ENCODE data around the gene HSF4.

HSF4 gene

DNA sequence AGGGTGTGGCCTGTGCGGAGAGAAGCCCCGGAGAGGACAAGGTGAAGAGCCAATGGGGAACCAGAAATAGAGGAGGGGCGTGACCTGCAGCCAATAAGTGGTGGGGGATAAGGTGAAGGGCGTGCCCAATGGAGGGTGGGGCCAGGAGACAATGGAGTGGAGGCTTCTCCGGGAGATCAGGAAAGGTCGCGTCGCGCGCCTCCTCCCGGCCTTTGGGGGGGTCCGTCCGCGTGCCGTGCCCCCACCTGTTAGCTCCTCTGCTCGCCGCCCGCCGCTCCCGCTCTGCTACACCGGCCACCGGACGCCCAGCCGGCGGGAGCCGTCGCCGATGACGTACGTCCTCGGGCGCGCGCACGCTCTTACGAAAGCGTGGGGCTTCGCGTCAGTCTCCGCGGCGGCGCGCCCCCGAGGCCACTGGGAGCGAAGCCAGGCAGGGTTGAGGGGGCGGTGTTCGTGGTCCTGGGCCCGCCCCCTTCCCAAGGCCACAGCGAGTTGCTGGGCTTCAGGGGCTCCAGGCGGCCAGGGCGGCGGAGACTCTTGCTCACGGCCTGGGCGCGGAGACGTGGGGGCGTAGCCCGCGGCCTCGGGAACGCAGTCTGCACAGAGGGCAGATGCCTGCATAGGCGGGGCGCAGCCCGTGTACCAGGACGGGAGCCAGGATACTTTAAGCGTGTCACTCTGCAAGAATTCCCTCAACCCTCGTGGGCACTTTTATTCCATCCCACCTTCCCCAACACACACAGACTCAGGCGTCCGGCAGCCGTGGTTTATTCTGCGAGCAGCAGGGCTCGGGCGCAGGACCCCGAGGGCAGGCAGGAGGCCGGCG, 19.3 kb downstream of the HSF4 start, which contains the start of gene MATCAP1:
TSS of gene MATCAP1 (minus strand) at position 337 of the 826 bp plus-strand sequence. CDS start 3,353 bp downstream, outside the sequence.
- peak within 1 kb of the TSS; percentile 72 for H2BK5ac ChIP-seq (ENCODE audit: low read length)
- H3K18ac ChIP-seq (ENCODE audit: low read length): peak within 1 kb of the TSS; percentile 15
- peaks cover 3% of the 10 kb centered on the region for H3K4me1 ChIP-seq (ENCODE audit: control insufficient read depth, low read depth, low read length)
- peak within 1 kb of the TSS; percentile 85 for H3K9ac ChIP-seq (ENCODE audit: low read length)
- H3K79me2 ChIP-seq (ENCODE audit: control insufficient read depth, insufficient read depth, low read length): no peaks in the 10 kb centered on the region
- peak within 1 kb of the TSS; percentile 63 for H3K4me3 ChIP-seq (ENCODE audit: low read length)
- no peaks in the 10 kb centered on the region for H3K27me3 ChIP-seq (ENCODE audit: insufficient read depth, low read length, poor library complexity)
- H3K4ac ChIP-seq (ENCODE audit: low read depth, low read length): no peak within 1 kb of the TSS
- peak; percentile 99 for DNase-seq
- peak within 1 kb of the TSS; percentile 98 for H3K56ac ChIP-seq (ENCODE audit: low read length)
- H4K5ac ChIP-seq (ENCODE audit: low read length): no peak within 1 kb of the TSS
- peak within 1 kb of the TSS; percentile 19 for H3K23ac ChIP-seq (ENCODE audit: low read length)
- no CpG with 5 or more reads among the region's 77 CpGs for WGBS (ENCODE audit: extremely low coverage, insufficient coverage, low lambda C conversion rate)
- H2AK5ac ChIP-seq (ENCODE audit: low read length): peak within 1 kb of the TSS; percentile 73
- peaks cover 4% of the 10 kb centered on the region for H3K79me1 ChIP-seq (ENCODE audit: low read length)
- no peak within 1 kb of the TSS for H2BK15ac ChIP-seq (replicated peaks; ENCODE audit: low read depth)
- H4K8ac ChIP-seq (ENCODE audit: low read depth, low read length): no peak within 1 kb of the TSS
- no peak within 1 kb of the TSS for H2BK120ac ChIP-seq (ENCODE audit: low read depth, low read length)
- H3K27ac ChIP-seq (ENCODE audit: low read depth, low read length): no peak within 1 kb of the TSS
- peak within 1 kb of the TSS; percentile 92 for H3K4me2 ChIP-seq (ENCODE audit: low read length)
- no peaks in the 10 kb centered on the region for H3K36me3 ChIP-seq (ENCODE audit: control insufficient read depth, insufficient read depth, low read length)

DNA sequence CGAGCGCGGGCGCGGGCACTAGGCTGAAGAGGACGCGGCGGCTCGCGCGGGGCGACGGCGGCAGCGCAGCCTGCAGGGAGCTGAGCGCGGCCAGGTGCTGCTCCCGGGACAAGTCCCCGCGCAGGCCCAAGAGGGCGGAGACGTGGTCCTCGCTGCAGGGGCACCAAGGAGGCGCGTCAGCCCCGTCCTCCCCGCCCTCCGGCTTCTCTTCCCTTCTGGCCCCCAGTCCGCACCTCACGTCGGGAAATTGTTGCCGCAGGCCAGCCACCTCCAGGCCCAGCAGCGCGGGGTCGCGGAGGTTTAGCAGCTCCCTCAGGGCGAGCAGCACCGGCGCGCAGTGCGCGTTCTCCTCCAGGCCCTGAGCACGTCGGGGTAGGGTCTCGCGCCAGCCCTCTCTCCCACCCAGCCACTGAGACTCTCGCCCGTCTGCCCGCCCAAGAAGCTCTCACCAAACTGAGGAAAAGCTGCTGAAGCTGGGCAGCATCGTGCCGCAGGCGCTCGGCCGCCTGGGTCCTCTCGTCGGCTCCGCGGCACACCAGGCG, 20.0 kb downstream of the HSF4 start:
- Histone ChIP-seq H4K8ac (ENCODE audit: low read depth, low read length) (no peak overlapping the region), H2AK5ac (ENCODE audit: low read length) (no peak overlapping the region), H2BK120ac (ENCODE audit: low read depth, low read length) (no peak overlapping the region), H3K4me1 (ENCODE audit: control insufficient read depth, low read depth, low read length) (peaks cover 3% of the 10 kb centered on the region), H4K5ac (ENCODE audit: low read length) (no peak overlapping the region), H3K9ac (ENCODE audit: low read length) (peak overlapping the region; percentile 69), H3K79me2 (ENCODE audit: control insufficient read depth, insufficient read depth, low read length) (no peaks in the 10 kb centered on the region), H3K4me3 (ENCODE audit: low read length) (peak overlapping the region; percentile 30), H2BK5ac (ENCODE audit: low read length) (no peak overlapping the region), H3K79me1 (ENCODE audit: low read length) (peaks cover 4% of the 10 kb centered on the region), H3K27ac (ENCODE audit: low read depth, low read length) (no peak overlapping the region), H3K23ac (ENCODE audit: low read length) (peak overlapping the region; percentile 19), H3K56ac (ENCODE audit: low read length) (peak overlapping the region; percentile 65), H3K36me3 (ENCODE audit: control insufficient read depth, insufficient read depth, low read length) (no peaks in the 10 kb centered on the region), H3K4ac (ENCODE audit: low read depth, low read length) (no peak overlapping the region), H3K18ac (ENCODE audit: low read length) (no peak overlapping the region), H3K27me3 (ENCODE audit: insufficient read depth, low read length, poor library complexity) (no peaks in the 10 kb centered on the region), H3K4me2 (ENCODE audit: low read length) (peak overlapping the region; percentile 92), H2BK15ac (replicated peaks; ENCODE audit: low read depth) (no peak overlapping the region)
- DNase-seq: peak; percentile 36
- WGBS (ENCODE audit: extremely low coverage, insufficient coverage, low lambda C conversion rate): no CpG with 5 or more reads among the region's 59 CpGs

DNA sequence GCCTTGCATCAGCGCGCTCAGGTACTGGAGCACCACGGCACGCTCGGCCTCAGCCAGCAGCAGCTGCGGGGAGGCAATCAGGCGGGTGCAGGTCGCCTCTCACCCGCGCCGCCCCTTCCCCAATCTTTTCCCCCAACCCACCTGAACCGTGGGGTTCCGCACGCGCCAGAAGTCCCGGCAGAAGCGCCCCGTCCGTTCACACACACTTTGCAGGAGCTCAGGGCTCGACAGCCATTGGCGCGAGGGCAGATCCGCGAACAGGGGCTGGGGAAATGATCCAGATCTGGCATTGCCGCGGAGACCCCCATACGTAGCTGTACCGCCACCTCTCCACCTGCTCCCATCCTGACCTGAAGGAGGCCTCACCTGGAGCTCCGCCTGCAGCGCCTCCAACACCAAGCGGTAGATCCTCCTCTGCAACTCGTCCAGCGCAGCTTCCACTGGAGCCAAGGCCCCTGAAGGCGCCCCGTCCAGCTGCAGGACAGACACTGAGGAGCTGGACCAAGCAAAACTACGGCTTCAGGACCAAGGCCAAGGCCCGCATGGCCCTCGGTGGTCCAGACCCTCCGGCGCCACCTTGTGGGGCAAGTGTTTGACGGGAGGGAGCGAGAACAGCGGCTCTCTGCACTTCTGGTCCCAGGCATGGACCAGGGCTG, 20.6 kb downstream of the HSF4 start:
- H3K4me3 ChIP-seq (ENCODE audit: low read length): no peak overlapping the region
- no peak overlapping the region for H3K4ac ChIP-seq (ENCODE audit: low read depth, low read length)
- H3K4me1 ChIP-seq (ENCODE audit: control insufficient read depth, low read depth, low read length): peaks cover 3% of the 10 kb centered on the region
- H2BK5ac ChIP-seq (ENCODE audit: low read length): no peak overlapping the region
- no peak overlapping the region for H2BK120ac ChIP-seq (ENCODE audit: low read depth, low read length)
- no peak overlapping the region for H3K4me2 ChIP-seq (ENCODE audit: low read length)
- no peak overlapping the region for H4K8ac ChIP-seq (ENCODE audit: low read depth, low read length)
- H4K5ac ChIP-seq (ENCODE audit: low read length): no peak overlapping the region
- H3K27me3 ChIP-seq (ENCODE audit: insufficient read depth, low read length, poor library complexity): no peaks in the 10 kb centered on the region
- WGBS (ENCODE audit: extremely low coverage, insufficient coverage, low lambda C conversion rate): no CpG with 5 or more reads among the region's 43 CpGs
- H3K56ac ChIP-seq (ENCODE audit: low read length): no peak overlapping the region
- H3K9ac ChIP-seq (ENCODE audit: low read length): no peak overlapping the region
- peaks cover 4% of the 10 kb centered on the region for H3K79me1 ChIP-seq (ENCODE audit: low read length)
- no peak overlapping the region for H3K27ac ChIP-seq (ENCODE audit: low read depth, low read length)
- peak; percentile 94 for DNase-seq
- H3K36me3 ChIP-seq (ENCODE audit: control insufficient read depth, insufficient read depth, low read length): no peaks in the 10 kb centered on the region
- no peaks in the 10 kb centered on the region for H3K79me2 ChIP-seq (ENCODE audit: control insufficient read depth, insufficient read depth, low read length)
- H2BK15ac ChIP-seq (replicated peaks; ENCODE audit: low read depth): no peak overlapping the region
- H3K18ac ChIP-seq (ENCODE audit: low read length): no peak overlapping the region
- no peak overlapping the region for H2AK5ac ChIP-seq (ENCODE audit: low read length)
- H3K23ac ChIP-seq (ENCODE audit: low read length): no peak overlapping the region

DNA sequence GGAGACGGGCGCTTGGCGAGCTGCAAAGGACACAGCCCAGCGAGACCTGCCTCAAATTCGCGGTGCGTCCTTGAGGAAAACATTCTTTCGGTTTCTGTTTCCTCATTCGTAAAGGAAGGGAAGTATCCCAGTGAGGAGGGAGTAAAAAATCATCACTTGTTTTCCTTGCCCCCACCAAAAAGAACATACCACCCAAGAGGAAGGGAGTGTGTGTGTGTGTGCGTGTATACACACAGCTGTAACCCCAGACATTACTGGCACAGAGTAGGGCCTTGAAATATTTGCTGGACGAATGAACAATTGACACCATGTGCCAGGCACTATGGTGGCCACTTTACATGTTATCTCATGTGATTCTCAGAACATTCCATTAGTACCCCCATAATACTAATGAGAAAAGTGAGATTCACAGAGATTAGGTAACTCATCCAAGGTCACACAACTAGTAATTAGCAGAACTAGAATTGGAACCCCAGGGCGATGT, 21.1 kb downstream of the HSF4 start:
- H3K79me1 ChIP-seq (ENCODE audit: low read length): peaks cover 4% of the 10 kb centered on the region
- no peak overlapping the region for H4K8ac ChIP-seq (ENCODE audit: low read depth, low read length)
- H3K27me3 ChIP-seq (ENCODE audit: insufficient read depth, low read length, poor library complexity): no peaks in the 10 kb centered on the region
- H3K4me2 ChIP-seq (ENCODE audit: low read length): no peak overlapping the region
- no peak overlapping the region for H3K4me3 ChIP-seq (ENCODE audit: low read length)
- no peak overlapping the region for H3K4ac ChIP-seq (ENCODE audit: low read depth, low read length)
- no peak overlapping the region for H2BK5ac ChIP-seq (ENCODE audit: low read length)
- no peaks in the 10 kb centered on the region for H3K36me3 ChIP-seq (ENCODE audit: control insufficient read depth, insufficient read depth, low read length)
- H3K18ac ChIP-seq (ENCODE audit: low read length): no peak overlapping the region
- H3K27ac ChIP-seq (ENCODE audit: low read depth, low read length): no peak overlapping the region
- H3K4me1 ChIP-seq (ENCODE audit: control insufficient read depth, low read depth, low read length): peaks cover 3% of the 10 kb centered on the region
- no CpG with 5 or more reads among the region's 12 CpGs for WGBS (ENCODE audit: extremely low coverage, insufficient coverage, low lambda C conversion rate)
- H2BK120ac ChIP-seq (ENCODE audit: low read depth, low read length): no peak overlapping the region
- H2AK5ac ChIP-seq (ENCODE audit: low read length): no peak overlapping the region
- H3K9ac ChIP-seq (ENCODE audit: low read length): no peak overlapping the region
- H3K79me2 ChIP-seq (ENCODE audit: control insufficient read depth, insufficient read depth, low read length): no peaks in the 10 kb centered on the region
- H4K5ac ChIP-seq (ENCODE audit: low read length): no peak overlapping the region
- H3K23ac ChIP-seq (ENCODE audit: low read length): no peak overlapping the region
- H2BK15ac ChIP-seq (replicated peaks; ENCODE audit: low read depth): no peak overlapping the region
- no peak overlapping the region for H3K56ac ChIP-seq (ENCODE audit: low read length)
- no peak for DNase-seq

DNA sequence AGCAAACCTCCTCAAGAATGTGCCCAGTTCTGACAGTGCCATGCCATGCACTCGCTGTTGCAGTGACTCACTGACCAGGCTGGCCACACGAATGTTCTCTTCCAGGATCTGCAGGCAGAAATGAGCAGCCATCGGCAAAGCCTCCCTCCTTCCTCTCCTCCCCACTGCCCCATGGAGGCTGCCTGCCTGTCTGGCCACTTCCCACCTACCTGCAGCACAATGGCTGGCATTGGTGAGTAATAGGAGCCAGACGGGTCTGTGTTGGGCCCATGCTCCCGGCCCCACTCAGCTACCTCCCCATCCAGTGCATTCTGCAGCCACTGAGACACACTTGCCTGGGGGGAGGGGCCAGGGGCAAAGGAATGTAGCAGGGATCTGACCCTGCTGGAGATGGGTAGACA, 22.0 kb downstream of the HSF4 start:
- Histone ChIP-seq H3K4me1 (ENCODE audit: control insufficient read depth, low read depth, low read length) (peaks cover 3% of the 10 kb centered on the region), H2BK15ac (replicated peaks; ENCODE audit: low read depth) (no peak overlapping the region), H2BK5ac (ENCODE audit: low read length) (no peak overlapping the region), H3K27me3 (ENCODE audit: insufficient read depth, low read length, poor library complexity) (no peaks in the 10 kb centered on the region), H3K36me3 (ENCODE audit: control insufficient read depth, insufficient read depth, low read length) (no peaks in the 10 kb centered on the region), H3K18ac (ENCODE audit: low read length) (no peak overlapping the region), H3K56ac (ENCODE audit: low read length) (peak overlapping the region; percentile 15), H3K79me2 (ENCODE audit: control insufficient read depth, insufficient read depth, low read length) (no peaks in the 10 kb centered on the region), H3K27ac (ENCODE audit: low read depth, low read length) (no peak overlapping the region), H2BK120ac (ENCODE audit: low read depth, low read length) (no peak overlapping the region), H3K4me2 (ENCODE audit: low read length) (no peak overlapping the region), H3K9ac (ENCODE audit: low read length) (no peak overlapping the region), H3K23ac (ENCODE audit: low read length) (no peak overlapping the region), H2AK5ac (ENCODE audit: low read length) (no peak overlapping the region), H3K4ac (ENCODE audit: low read depth, low read length) (no peak overlapping the region), H3K79me1 (ENCODE audit: low read length) (peaks cover 4% of the 10 kb centered on the region), H3K4me3 (ENCODE audit: low read length) (no peak overlapping the region), H4K8ac (ENCODE audit: low read depth, low read length) (no peak overlapping the region), H4K5ac (ENCODE audit: low read length) (no peak overlapping the region)
- peak; percentile 88 for DNase-seq
- WGBS (ENCODE audit: extremely low coverage, insufficient coverage, low lambda C conversion rate): no CpG with 5 or more reads among the region's 5 CpGs

Measured in mesendoderm (in vitro differentiated cells).